ENCODE results near the gene CAVIN3.

The CAVIN3 gene

DNA sequence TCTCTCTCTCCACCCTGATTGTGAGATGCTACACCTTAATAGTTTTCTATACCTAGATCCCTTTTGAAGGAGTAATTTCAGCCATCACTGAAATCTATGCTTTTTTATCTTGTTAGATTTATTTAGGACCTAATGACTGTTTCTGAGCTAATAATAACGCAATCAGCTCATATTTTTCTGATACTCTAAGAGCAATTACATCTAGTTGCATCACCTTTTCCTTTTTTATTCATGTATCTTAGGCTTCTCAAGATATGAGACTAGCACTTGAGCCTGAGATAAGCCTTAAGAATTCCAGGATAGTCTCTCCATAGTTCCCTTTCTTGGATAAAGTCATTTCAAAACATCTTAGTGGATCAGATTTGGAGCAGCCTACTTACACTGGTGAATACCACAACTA, 25.1 kb upstream of the CAVIN3 start:
- H3K4me3 ChIP-seq (ENCODE audit: low read depth, low read length), result no peak overlapping the region
- DNase-seq (ENCODE audit: low read depth), result no peak
- TF ChIP-seq, protein P1, sequence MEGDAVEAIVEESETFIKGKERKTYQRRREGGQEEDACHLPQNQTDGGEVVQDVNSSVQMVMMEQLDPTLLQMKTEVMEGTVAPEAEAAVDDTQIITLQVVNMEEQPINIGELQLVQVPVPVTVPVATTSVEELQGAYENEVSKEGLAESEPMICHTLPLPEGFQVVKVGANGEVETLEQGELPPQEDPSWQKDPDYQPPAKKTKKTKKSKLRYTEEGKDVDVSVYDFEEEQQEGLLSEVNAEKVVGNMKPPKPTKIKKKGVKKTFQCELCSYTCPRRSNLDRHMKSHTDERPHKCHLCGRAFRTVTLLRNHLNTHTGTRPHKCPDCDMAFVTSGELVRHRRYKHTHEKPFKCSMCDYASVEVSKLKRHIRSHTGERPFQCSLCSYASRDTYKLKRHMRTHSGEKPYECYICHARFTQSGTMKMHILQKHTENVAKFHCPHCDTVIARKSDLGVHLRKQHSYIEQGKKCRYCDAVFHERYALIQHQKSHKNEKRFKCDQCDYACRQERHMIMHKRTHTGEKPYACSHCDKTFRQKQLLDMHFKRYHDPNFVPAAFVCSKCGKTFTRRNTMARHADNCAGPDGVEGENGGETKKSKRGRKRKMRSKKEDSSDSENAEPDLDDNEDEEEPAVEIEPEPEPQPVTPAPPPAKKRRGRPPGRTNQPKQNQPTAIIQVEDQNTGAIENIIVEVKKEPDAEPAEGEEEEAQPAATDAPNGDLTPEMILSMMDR (IDR thresholded peaks at IDR 0.05; ENCODE audit: control insufficient read depth, extremely low read depth, insufficient read depth), result no peak

DNA sequence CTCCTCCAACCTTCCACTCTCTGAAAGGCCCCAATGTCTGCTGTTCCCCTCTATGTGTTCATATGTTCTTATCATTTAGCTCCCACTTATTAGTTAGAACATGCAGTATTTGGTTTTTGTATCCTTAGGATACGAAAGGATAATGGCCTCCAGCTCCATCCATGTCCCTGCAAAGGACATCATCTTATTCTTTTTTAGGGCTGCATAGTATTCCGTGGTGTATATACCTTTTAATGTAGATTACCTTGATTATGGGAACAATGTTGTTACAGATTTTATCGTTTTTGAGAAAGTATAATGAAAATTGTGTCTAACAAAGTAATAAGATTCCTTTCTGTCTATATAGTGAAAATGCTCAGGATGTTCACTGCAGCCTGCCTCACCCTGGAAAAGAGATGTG, 16.0 kb upstream of the CAVIN3 start:
- no peak overlapping the region for H3K4me3 ChIP-seq (ENCODE audit: low read depth, low read length)
- no peak for DNase-seq (ENCODE audit: low read depth)
- TF ChIP-seq, protein P1 (IDR thresholded peaks at IDR 0.05; ENCODE audit: control insufficient read depth, extremely low read depth, insufficient read depth), result no peak

DNA sequence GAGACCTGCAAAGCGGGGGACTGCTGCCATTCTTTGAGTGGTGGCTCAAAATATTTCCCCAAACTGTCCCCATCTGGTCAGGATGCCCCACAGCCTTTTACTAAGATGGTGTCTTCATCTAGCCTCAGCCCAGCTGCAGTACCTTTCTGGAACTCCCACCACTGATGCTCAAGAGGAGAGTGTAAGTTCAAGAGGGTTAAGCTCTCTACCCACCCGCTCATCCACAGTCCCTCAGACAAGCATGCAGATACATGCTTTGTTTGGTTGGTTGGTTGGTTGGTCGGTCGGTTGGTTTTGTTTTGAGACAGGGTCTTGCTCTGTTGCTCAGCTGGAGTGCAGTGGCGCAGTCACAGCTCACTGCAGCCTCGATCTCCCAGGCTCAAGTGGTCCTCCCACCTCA, 14.5 kb upstream of the CAVIN3 start:
- TF ChIP-seq, protein P1 (IDR thresholded peaks at IDR 0.05; ENCODE audit: control insufficient read depth, extremely low read depth, insufficient read depth), result no peak

DNA sequence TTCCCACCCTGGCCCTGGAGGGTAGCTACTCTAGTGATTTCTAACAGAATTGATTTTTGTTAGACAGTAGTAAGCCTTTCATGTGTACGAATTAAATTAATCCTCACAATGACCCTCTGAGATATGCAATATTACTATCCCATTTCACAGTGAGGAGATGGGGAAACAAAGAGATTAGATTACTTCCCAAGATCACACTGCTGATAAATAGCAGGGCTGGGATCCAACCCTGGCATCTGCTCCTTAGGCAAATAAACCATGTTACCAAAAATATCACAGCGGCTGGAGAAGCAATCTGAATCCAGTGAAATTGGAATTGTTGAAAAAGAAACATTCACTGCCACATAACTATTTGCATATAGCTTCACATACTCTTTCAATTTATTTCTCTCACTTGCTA, 12.8 kb upstream of the CAVIN3 start:
- DNase-seq (ENCODE audit: low read depth), result peak; percentile 62
- 0 out of 2 replicates have a peak overlapping the region, but pooled peaks have one; percentile 5 for H3K4me3 ChIP-seq (ENCODE audit: low read depth, low read length)
- TF ChIP-seq, protein P1 (IDR thresholded peaks at IDR 0.05; ENCODE audit: control insufficient read depth, extremely low read depth, insufficient read depth), result no peak

More for the DNA sequence above, 14.5 kb upstream of the CAVIN3 start:
- no peak overlapping the region for H3K4me3 ChIP-seq (ENCODE audit: low read depth, low read length)
- DNase-seq (ENCODE audit: low read depth), result no peak

DNA sequence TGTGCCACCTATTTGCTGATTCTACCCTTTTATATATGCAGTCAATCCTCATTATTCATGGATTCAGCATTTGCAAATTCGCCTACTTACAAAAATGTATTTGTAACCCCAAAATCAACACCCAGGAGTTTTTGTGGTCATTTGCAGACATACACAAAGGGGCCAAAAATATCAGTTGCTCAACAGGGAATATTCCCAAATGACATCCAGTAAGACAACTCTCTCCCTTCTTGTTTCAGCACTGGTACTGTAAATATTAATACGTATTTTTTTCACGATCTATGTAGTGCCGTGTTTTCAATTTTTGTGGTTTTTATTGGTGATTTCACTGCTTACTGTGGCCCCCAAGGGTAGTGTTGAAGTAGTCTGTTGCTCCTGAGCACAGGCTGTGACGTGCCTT, 11.8 kb upstream of the CAVIN3 start:
- H3K4me3 ChIP-seq (ENCODE audit: low read depth, low read length), result no peak overlapping the region
- DNase-seq (ENCODE audit: low read depth), result no peak
- TF ChIP-seq, protein P1 (IDR thresholded peaks at IDR 0.05; ENCODE audit: control insufficient read depth, extremely low read depth, insufficient read depth), result no peak

DNA sequence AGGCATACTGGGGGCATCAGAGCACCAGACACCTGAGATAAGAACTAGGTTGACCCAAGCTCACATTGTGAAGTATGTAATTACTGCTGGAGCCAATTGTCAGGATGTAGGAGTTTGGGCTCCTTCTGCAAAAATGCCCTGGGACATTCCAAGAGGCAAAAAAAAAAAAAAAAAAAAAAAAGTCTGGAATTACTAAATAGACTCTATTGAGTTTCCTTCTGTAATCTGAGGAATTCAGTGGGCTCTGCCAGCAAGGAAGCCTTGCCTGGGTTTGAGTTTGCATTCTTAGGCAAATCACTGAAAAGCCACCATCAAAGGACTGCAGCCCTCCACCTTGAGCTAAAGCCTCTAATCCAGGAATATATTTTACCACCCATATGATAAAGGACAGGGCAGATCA, 8.0 kb upstream of the CAVIN3 start:
- TF ChIP-seq, protein P1 (IDR thresholded peaks at IDR 0.05; ENCODE audit: control insufficient read depth, extremely low read depth, insufficient read depth), result no peak
- no peak overlapping the region for H3K4me3 ChIP-seq (ENCODE audit: low read depth, low read length)
- DNase-seq (ENCODE audit: low read depth), result no peak

DNA sequence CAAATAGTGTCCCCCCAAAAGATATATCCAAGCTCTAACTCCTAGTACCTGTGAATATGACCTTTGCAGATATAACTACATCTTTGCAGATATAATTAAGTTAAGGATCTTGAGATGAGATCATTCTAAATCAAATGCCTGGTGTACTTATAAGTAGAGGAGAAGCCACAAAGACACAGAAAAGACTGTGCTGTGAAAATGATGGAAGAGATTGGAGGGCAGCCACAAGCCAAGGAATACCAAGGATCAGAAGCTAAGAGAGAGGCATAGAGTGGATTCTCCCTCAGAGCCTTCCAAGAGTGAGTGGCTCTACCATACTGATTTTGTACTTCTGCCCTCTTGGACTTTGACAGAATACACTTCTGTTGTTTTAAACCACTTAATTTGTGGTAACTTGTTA, 7.5 kb upstream of the CAVIN3 start:
- DNase-seq (ENCODE audit: low read depth), result no peak
- no peak overlapping the region for H3K4me3 ChIP-seq (ENCODE audit: low read depth, low read length)
- TF ChIP-seq, protein P1 (IDR thresholded peaks at IDR 0.05; ENCODE audit: control insufficient read depth, extremely low read depth, insufficient read depth), result no peak

Measured in LNCaP clone FGC (cell line).